ENCODE results near the gene GPER1. TPM values are rescaled to one million over a fixed set of nuclear protein-coding genes. Genes with fewer than 3 reads are reported as not detected.

GPER1 gene
- total RNA-seq, 1 experiment from 2014 or later = 1.2 TPM

GRCh38 chr7:1111156-1111555 is 23.2 kb downstream of the GPER1 start:
- no peaks in the 10 kb centered on the region for H3K9me2 ChIP-seq (ENCODE audit: insufficient read depth)
- no peak overlapping the region for H3K4me3 ChIP-seq (replicated peaks in 1 of 2; ENCODE audit: low read depth in 1 of 2, low read length in 2 of 2)
- CTCF ChIA-PET = no interaction called here
- TF ChIP-seq ZFX (IDR thresholded peaks at IDR 0.05) = no peak
- H3K36me3 ChIP-seq (ENCODE audit: control insufficient read depth in 1 of 2, insufficient read depth in 2 of 2, low read length in 2 of 2) = 0 out of 4 replicates have a peak, but pooled peaks cover 0 to 4% of the 10 kb centered on the region in 2 experiments
- H4K20me1 ChIP-seq (ENCODE audit: insufficient read depth) = no peaks in the 10 kb centered on the region
- no peak overlapping the region for H3K9ac ChIP-seq (ENCODE audit: low read length)
- H3K27me3 ChIP-seq (ENCODE audit: insufficient read depth, low read length) = no peaks in the 10 kb centered on the region
- no peaks in the 10 kb centered on the region for H3K4me1 ChIP-seq (ENCODE audit: control insufficient read depth in 1 of 2, insufficient read depth in 2 of 2, low read length in 2 of 2)
- no peaks in the 10 kb centered on the region for H3K9me3 ChIP-seq (ENCODE audit: control insufficient read depth in 1 of 2, insufficient read depth in 1 of 2, low read depth in 1 of 2, low read length in 2 of 2)
- ATAC-seq = no peak
- H3K4me2 ChIP-seq (ENCODE audit: low read length) = no peak overlapping the region
- H2AFZ ChIP-seq (ENCODE audit: low read depth, low read length, poor library complexity, severe bottlenecking) = no peak overlapping the region
- intact Hi-C loops (cut with micrococcal nuclease) = no loop called here
- H3K27ac ChIP-seq (ENCODE audit: low read depth, low read length) = no peak overlapping the region
- DNase-seq (ENCODE audit: low read depth, low spot score) = no peak
- peaks cover 35% of the 10 kb centered on the region; the same call in 1 of the 2 replicates for H3K79me2 ChIP-seq (ENCODE audit: insufficient read depth, low read length)
- POLR2A ChIA-PET = no interaction called here
- no TSS peak for BruUV-seq (replicated peaks)
- RAD21 ChIA-PET (ENCODE audit: low non-redundant PET in 1 of 2, low total read pairs in 2 of 2, uncharacterized antibody in 2 of 2, unreplicated experiment in 2 of 2) = no interaction called here

GRCh38 chr7:1112109-1112508 is 24.2 kb downstream of the GPER1 start:
- CTCF ChIA-PET = interaction anchor here (0.5 kb wide), 1 partner anchor 552 kb away, joined by 3 read pairs; no protein-coding TSS in a partner anchor
- intact Hi-C loops (cut with micrococcal nuclease) = no loop called here
- ATAC-seq (no peak), DNase-seq (ENCODE audit: low read depth, low spot score) (no peak)
- H3K9me2 ChIP-seq (ENCODE audit: insufficient read depth) = no peaks in the 10 kb centered on the region
- no peaks in the 10 kb centered on the region for H3K27me3 ChIP-seq (ENCODE audit: insufficient read depth, low read length)
- no peaks in the 10 kb centered on the region for H4K20me1 ChIP-seq (ENCODE audit: insufficient read depth)
- TF ChIP-seq REST (IDR thresholded peaks at IDR 0.05; ENCODE audit: low read depth) = no peak
- no peaks in the 10 kb centered on the region for H3K9me3 ChIP-seq (ENCODE audit: control insufficient read depth in 1 of 2, insufficient read depth in 1 of 2, low read depth in 1 of 2, low read length in 2 of 2)
- no peak overlapping the region for H3K27ac ChIP-seq (ENCODE audit: low read depth, low read length)
- H3K4me1 ChIP-seq (ENCODE audit: control insufficient read depth in 1 of 2, insufficient read depth in 2 of 2, low read length in 2 of 2) = no peaks in the 10 kb centered on the region
- 0 out of 4 replicates have a peak, but pooled peaks cover 0 to 4% of the 10 kb centered on the region in 2 experiments for H3K36me3 ChIP-seq (ENCODE audit: control insufficient read depth in 1 of 2, insufficient read depth in 2 of 2, low read length in 2 of 2)
- RAD21 ChIA-PET (ENCODE audit: low non-redundant PET in 1 of 2, low total read pairs in 2 of 2, uncharacterized antibody in 2 of 2, unreplicated experiment in 2 of 2) = no interaction called here
- no peak overlapping the region for H2AFZ ChIP-seq (ENCODE audit: low read depth, low read length, poor library complexity, severe bottlenecking)
- no peak overlapping the region for H3K9ac ChIP-seq (ENCODE audit: low read length)
- no TSS peak for BruUV-seq (replicated peaks)
- H3K79me2 ChIP-seq (ENCODE audit: insufficient read depth, low read length) = peaks cover 33% of the 10 kb centered on the region; the same call in 1 of the 2 replicates
- no peak overlapping the region for H3K4me2 ChIP-seq (ENCODE audit: low read length)
- POLR2A ChIA-PET = no interaction called here
- no peak overlapping the region for H3K4me3 ChIP-seq (replicated peaks in 1 of 2; ENCODE audit: low read depth in 1 of 2, low read length in 2 of 2)
